GM21515 (cell line): Measurements from ENCODE around the gene COL11A1.
"Not testable (repeated sequence)": the region's sequence is repeated elsewhere in the genome, so short reads cannot be mapped to it uniquely, and the experiment has no call there.

Source experiments
- ATAC-seq: cut with Tn5 transposase; IDR thresholded peaks from one replicate; pipeline ENCODE4 v1.9.1; 2021; ENCODE audit not compliant: unreplicated experiment

COL11A1 gene

GRCh38 chr1:103087256-103087655 is 21.1 kb downstream of the COL11A1 start:
- ATAC-seq = no peak

GRCh38 chr1:103084181-103084580 is 24.1 kb downstream of the COL11A1 start:
- no peak for ATAC-seq

- no peak for ATAC-seq
Measured at GRCh38 chr1:103075316-103076000, 32.9 kb downstream of the COL11A1 start.

GRCh38 chr1:103074224-103074623 is 34.1 kb downstream of the COL11A1 start:
- ATAC-seq = no peak

GRCh38 chr1:103069201-103069600 is 39.1 kb downstream of the COL11A1 start:
- ATAC-seq = no peak

GRCh38 chr1:103063921-103064320 is 44.4 kb downstream of the COL11A1 start:
- no peak for ATAC-seq

GRCh38 chr1:103058391-103058790 is 49.9 kb downstream of the COL11A1 start:
- no peak for ATAC-seq

GRCh38 chr1:103056423-103056822 is 51.9 kb downstream of the COL11A1 start:
- no peak for ATAC-seq

- not testable (repeated sequence) for ATAC-seq
Measured at GRCh38 chr1:103028110-103028509, 80.2 kb downstream of the COL11A1 start.

- ATAC-seq = no peak
Measured at GRCh38 chr1:103025858-103026409, 82.4 kb downstream of the COL11A1 start.

GRCh38 chr1:103024051-103024450 is 84.3 kb downstream of the COL11A1 start:
- ATAC-seq = no peak

- no peak for ATAC-seq
Measured at GRCh38 chr1:103002005-103002404, 106.3 kb downstream of the COL11A1 start.

- no peak for ATAC-seq
Measured at GRCh38 chr1:102978874-102979273, 129.4 kb downstream of the COL11A1 start.

GRCh38 chr1:102977292-102977691 is 131.0 kb downstream of the COL11A1 start:
- no peak for ATAC-seq

- peak; percentile 56 for ATAC-seq
Measured at GRCh38 chr1:102970496-102971078, 137.7 kb downstream of the COL11A1 start.

- ATAC-seq = no peak
Measured at GRCh38 chr1:102967786-102968185, 140.5 kb downstream of the COL11A1 start.

GRCh38 chr1:102961549-102961948 is 146.8 kb downstream of the COL11A1 start:
- ATAC-seq = no peak

- ATAC-seq = no peak
Measured at GRCh38 chr1:102954576-102954975, 153.7 kb downstream of the COL11A1 start.

GRCh38 chr1:102952400-102952799 is 155.9 kb downstream of the COL11A1 start:
- no peak for ATAC-seq

- ATAC-seq = no peak
Measured at GRCh38 chr1:102942324-102942723, 166.0 kb downstream of the COL11A1 start.

- no peak for ATAC-seq
Measured at GRCh38 chr1:102941366-102941947, 166.9 kb downstream of the COL11A1 start.

- no peak for ATAC-seq
Measured at GRCh38 chr1:102937401-102937800, 170.9 kb downstream of the COL11A1 start.
